HL-60 (cell line): Measurements from ENCODE around the gene SLC24A3.
A peak's percentile ranks its signal among the peaks of the same experiment; 100 is the strongest.
"Not testable (repeated sequence)": the region's sequence is repeated elsewhere in the genome, so short reads cannot be mapped to it uniquely, and the experiment has no call there.

ENCODE experiments used
- DNase-seq, 2 experiments: peaks; one replicate each; pipeline ENCODE4 v3.0.0-alpha.2; 2010 to 2020; ENCODE audit warnings: low read depth in 1 of 2, low spot score in 1 of 2
- H3K27ac ChIP-seq: fragments of 250-450 bp; sonication (Bioruptor Pico); replicated peaks from 2 replicates; pipeline ENCODE4 v1.5.1; 2020; ENCODE audit warnings: mild to moderate bottlenecking, moderate library complexity
- H3K27me3 ChIP-seq: fragments of 250-450 bp; sonication (Bioruptor Pico); 2 replicates; pipeline ENCODE4 v1.5.1; 2021; ENCODE audit warnings: mild to moderate bottlenecking, moderate library complexity; ENCODE audit not compliant: insufficient read depth, poor library complexity, severe bottlenecking
- H3K4me3 ChIP-seq: replicated peaks from 2 replicates; pipeline ENCODE4 v1.5.1; 2011; ENCODE audit warnings: mild to moderate bottlenecking, control low read depth, low read length; ENCODE audit not compliant: insufficient read depth
- GABPA ChIP-seq: IDR thresholded peaks from 2 replicates; pipeline ENCODE4 v1.6.1; 2012; ENCODE audit warnings: low read depth
- POLR2AphosphoS5 ChIP-seq: IDR thresholded peaks from 2 replicates; pipeline ENCODE4 v1.6.1; 2012; ENCODE audit warnings: low read depth
- SPI1 ChIP-seq: IDR thresholded peaks from 2 replicates; pipeline ENCODE4 v1.6.1; 2012; ENCODE audit warnings: low read depth, mild to moderate bottlenecking, borderline replicate concordance
- TF ChIP-seq, protein P1 (sequence below): IDR thresholded peaks from one replicate; pipeline ENCODE4 v1.5.1; 2011; ENCODE audit warnings: low read length, control low read depth, inconsistent platforms; ENCODE audit not compliant: insufficient read depth
- TF ChIP-seq, protein P2 (sequence below): IDR thresholded peaks from 2 replicates; pipeline ENCODE4 v1.6.1; 2012; ENCODE audit warnings: low read depth; ENCODE audit not compliant: insufficient replicate concordance

Gene SLC24A3

DNA sequence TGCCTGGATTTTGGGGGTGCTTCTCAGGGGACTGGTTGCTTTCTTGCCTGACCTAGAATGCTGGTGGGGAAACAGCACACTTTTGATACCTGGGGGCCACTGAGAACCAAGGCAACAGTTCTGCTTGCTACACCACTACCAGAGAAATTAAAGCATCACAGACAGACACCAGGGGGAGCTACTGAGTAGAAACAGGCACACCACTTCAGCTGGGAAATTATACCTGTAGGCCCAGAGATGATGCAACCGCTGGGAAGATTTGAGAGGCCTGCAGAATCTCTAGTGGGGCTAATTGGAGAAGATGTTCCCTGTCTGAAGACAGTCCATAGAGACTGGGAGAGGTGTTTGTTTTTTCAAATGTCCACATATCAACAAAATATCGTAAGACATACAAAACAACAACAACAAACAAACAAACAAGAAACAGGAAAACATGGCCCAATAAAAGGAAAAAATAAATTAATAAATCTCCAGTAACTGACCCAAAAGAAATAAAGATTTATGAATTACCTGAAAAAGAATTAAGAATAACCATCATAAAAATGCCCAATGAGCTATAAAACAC, 416.2 kb downstream of the SLC24A3 start:
- Histone ChIP-seq H3K27me3 (peaks cover 2% of the 10 kb centered on the region), H3K27ac (no peak overlapping the region), H3K4me3 (no peak overlapping the region)
- peak; percentile 51 to 57 for DNase-seq
- TF ChIP-seq, protein P1, sequence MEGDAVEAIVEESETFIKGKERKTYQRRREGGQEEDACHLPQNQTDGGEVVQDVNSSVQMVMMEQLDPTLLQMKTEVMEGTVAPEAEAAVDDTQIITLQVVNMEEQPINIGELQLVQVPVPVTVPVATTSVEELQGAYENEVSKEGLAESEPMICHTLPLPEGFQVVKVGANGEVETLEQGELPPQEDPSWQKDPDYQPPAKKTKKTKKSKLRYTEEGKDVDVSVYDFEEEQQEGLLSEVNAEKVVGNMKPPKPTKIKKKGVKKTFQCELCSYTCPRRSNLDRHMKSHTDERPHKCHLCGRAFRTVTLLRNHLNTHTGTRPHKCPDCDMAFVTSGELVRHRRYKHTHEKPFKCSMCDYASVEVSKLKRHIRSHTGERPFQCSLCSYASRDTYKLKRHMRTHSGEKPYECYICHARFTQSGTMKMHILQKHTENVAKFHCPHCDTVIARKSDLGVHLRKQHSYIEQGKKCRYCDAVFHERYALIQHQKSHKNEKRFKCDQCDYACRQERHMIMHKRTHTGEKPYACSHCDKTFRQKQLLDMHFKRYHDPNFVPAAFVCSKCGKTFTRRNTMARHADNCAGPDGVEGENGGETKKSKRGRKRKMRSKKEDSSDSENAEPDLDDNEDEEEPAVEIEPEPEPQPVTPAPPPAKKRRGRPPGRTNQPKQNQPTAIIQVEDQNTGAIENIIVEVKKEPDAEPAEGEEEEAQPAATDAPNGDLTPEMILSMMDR = peak; percentile 79
- TF ChIP-seq, protein P2, sequence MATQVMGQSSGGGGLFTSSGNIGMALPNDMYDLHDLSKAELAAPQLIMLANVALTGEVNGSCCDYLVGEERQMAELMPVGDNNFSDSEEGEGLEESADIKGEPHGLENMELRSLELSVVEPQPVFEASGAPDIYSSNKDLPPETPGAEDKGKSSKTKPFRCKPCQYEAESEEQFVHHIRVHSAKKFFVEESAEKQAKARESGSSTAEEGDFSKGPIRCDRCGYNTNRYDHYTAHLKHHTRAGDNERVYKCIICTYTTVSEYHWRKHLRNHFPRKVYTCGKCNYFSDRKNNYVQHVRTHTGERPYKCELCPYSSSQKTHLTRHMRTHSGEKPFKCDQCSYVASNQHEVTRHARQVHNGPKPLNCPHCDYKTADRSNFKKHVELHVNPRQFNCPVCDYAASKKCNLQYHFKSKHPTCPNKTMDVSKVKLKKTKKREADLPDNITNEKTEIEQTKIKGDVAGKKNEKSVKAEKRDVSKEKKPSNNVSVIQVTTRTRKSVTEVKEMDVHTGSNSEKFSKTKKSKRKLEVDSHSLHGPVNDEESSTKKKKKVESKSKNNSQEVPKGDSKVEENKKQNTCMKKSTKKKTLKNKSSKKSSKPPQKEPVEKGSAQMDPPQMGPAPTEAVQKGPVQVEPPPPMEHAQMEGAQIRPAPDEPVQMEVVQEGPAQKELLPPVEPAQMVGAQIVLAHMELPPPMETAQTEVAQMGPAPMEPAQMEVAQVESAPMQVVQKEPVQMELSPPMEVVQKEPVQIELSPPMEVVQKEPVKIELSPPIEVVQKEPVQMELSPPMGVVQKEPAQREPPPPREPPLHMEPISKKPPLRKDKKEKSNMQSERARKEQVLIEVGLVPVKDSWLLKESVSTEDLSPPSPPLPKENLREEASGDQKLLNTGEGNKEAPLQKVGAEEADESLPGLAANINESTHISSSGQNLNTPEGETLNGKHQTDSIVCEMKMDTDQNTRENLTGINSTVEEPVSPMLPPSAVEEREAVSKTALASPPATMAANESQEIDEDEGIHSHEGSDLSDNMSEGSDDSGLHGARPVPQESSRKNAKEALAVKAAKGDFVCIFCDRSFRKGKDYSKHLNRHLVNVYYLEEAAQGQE = no peak
- TF ChIP-seq SPI1 = no peak

DNA sequence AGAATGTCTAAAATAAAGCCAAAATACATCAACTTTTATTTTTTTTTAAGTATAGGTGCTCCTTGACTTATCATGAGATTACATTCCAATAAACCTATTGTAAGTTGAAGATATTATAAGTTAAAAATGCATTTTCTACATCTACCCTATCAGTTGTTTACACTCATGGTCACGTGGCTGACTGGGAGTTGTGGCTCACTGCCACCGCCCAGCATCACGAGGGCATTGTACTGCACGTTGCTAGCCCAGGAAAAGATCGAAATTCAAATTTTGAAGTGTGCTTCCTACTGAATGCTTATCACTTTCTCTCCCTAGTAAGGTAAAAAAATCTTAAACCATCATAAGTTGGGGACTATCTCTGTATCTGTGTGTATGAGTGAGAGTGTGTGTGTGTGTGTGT, 419.0 kb downstream of the SLC24A3 start:
- no peak overlapping the region for H3K4me3 ChIP-seq
- TF ChIP-seq SPI1 = no peak
- H3K27ac ChIP-seq = no peak overlapping the region
- no peak for DNase-seq
- peaks cover 2% of the 10 kb centered on the region for H3K27me3 ChIP-seq

DNA sequence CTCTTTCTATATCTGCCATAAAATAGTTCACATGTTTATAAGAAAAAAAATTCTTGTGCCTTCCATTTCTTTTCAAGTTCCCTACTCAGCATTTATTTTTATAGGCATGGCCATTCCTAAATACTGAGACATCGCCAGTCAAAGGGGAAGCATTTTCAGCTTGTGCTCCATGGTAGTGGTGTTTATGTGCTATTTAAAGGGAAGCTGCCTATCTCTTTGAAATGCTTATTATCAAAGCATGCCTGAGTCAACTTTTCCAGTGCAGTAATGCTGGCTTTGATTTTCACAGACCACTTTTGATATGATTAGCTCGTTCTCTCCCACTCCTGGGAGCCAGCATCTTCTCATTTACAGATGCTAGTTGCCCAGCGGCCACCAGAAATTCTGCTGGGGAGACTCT, 421.5 kb downstream of the SLC24A3 start:
- no peak for DNase-seq
- peaks cover 2% of the 10 kb centered on the region for H3K27me3 ChIP-seq
- TF ChIP-seq, protein P1 = no peak
- TF ChIP-seq POLR2AphosphoS5 (no peak), SPI1 (no peak), GABPA (no peak)
- H3K27ac ChIP-seq = no peak overlapping the region
- H3K4me3 ChIP-seq = no peak overlapping the region

DNA sequence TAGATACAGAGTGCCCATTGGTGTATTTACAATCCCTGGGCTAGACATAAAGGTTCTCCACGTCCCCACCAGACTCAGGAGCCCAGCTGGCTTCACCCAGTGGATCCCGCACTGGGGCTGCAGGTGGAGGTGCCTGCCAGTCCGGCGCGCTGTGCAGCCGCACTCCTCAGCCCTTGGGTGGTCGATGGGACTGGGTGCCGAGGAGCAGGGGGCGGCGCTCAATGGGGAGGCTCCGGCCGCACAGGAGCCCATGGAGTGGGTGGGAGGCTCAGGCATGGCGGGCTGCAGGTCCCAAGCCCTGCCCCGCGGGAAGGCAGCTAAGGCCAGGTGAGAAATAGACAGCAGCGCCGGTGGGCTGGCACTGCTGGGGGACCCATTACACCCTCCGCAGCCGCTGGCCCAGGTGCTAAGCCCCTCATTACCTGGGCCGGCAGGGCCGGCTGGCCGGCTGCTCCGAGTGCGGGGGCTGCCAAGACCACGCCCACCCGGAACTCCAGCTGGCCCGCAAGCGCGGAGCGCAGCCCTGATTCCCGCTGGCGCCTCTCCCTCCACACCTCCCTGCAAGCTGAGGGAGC, 427.1 kb downstream of the SLC24A3 start:
- not testable (repeated sequence) for H3K27ac ChIP-seq, H3K4me3 ChIP-seq, DNase-seq, H3K27me3 ChIP-seq

DNA sequence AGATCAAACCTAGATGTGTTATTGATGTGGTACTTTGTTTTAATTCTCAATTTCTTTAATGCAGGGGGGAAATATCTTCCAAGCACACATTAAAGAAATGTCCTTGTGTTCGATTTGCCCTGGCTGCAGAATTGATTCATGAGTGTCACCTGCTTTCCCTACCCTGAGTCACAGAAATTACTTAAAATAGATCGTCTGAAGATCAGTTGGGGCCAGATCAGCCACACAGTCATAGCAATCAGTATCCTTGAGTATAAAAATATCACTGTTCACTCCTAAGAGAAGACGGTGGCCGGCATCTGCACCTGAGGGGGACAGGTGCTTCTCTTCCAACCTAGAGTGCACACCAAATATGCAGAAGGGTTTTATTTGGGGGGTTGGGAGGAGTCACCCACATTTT, 430.4 kb downstream of the SLC24A3 start:
- Histone ChIP-seq H3K27ac (no peak overlapping the region), H3K27me3 (no peaks in the 10 kb centered on the region), H3K4me3 (no peak overlapping the region)
- no peak for DNase-seq
- TF ChIP-seq SPI1 = no peak
- TF ChIP-seq, protein P2 = no peak
- no peak for TF ChIP-seq POLR2AphosphoS5
- TF ChIP-seq GABPA = no peak
- TF ChIP-seq, protein P1 = no peak
